ENCODE data around the gene LRRC28.

Gene LRRC28

GRCh38 chr15:99432271-99433025 is 181.2 kb downstream of the LRRC28 start:
- Histone ChIP-seq H3K27ac (no peak overlapping the region), H3K9ac (no peak overlapping the region), H3K36me3 (ENCODE audit: control insufficient read depth, insufficient read depth, low read length) (no peaks in the 10 kb centered on the region), H3K4me1 (no peaks in the 10 kb centered on the region), H3K4me2 (ENCODE audit: low read length) (no peak overlapping the region), H3K9me3 (ENCODE audit: control insufficient read depth, low read length) (no peaks in the 10 kb centered on the region), H2AFZ (no peak overlapping the region), H3K27me3 (ENCODE audit: control insufficient read depth, insufficient read depth, low read length) (no peaks in the 10 kb centered on the region), H3K79me2 (no peaks in the 10 kb centered on the region), H3K4me3 (ENCODE audit: low read depth, low read length) (no peak overlapping the region)
- no peak for TF ChIP-seq CTCF (IDR thresholded peaks at IDR 0.05)

GRCh38 chr15:99433026-99433756 is 181.9 kb downstream of the LRRC28 start:
- no peak for TF ChIP-seq CTCF (IDR thresholded peaks at IDR 0.05)
- no peak overlapping the region for H3K27ac ChIP-seq
- no peaks in the 10 kb centered on the region for H3K9me3 ChIP-seq (ENCODE audit: control insufficient read depth, low read length)
- no peak overlapping the region for H3K4me2 ChIP-seq (ENCODE audit: low read length)
- no peaks in the 10 kb centered on the region for H3K4me1 ChIP-seq
- H3K27me3 ChIP-seq (ENCODE audit: control insufficient read depth, insufficient read depth, low read length), result no peaks in the 10 kb centered on the region
- no peaks in the 10 kb centered on the region for H3K36me3 ChIP-seq (ENCODE audit: control insufficient read depth, insufficient read depth, low read length)
- H3K4me3 ChIP-seq (ENCODE audit: low read depth, low read length), result no peak overlapping the region
- H3K9ac ChIP-seq, result no peak overlapping the region
- no peaks in the 10 kb centered on the region for H3K79me2 ChIP-seq
- no peak overlapping the region for H2AFZ ChIP-seq

- no peaks in the 10 kb centered on the region for H3K4me1 ChIP-seq
- no peak overlapping the region for H3K9ac ChIP-seq
- H3K27ac ChIP-seq, result no peak overlapping the region
These were observed 182.6 kb downstream of the LRRC28 start for GRCh38 chr15:99433757-99434450.

GRCh38 chr15:99434506-99435112 is 183.3 kb downstream of the LRRC28 start:
- no peaks in the 10 kb centered on the region for H3K36me3 ChIP-seq (ENCODE audit: control insufficient read depth, insufficient read depth, low read length)
- no peaks in the 10 kb centered on the region for H3K9me3 ChIP-seq (ENCODE audit: control insufficient read depth, low read length)
- TF ChIP-seq CTCF (IDR thresholded peaks at IDR 0.05), result no peak
- no peaks in the 10 kb centered on the region for H3K27me3 ChIP-seq (ENCODE audit: control insufficient read depth, insufficient read depth, low read length)
- H3K27ac ChIP-seq, result no peak overlapping the region
- H3K4me2 ChIP-seq (ENCODE audit: low read length), result no peak overlapping the region
- no peaks in the 10 kb centered on the region for H3K79me2 ChIP-seq
- no peaks in the 10 kb centered on the region for H3K4me1 ChIP-seq
- H2AFZ ChIP-seq, result no peak overlapping the region
- no peak overlapping the region for H3K4me3 ChIP-seq (ENCODE audit: low read depth, low read length)
- no peak overlapping the region for H3K9ac ChIP-seq

More at GRCh38 chr15:99433757-99434450, 182.6 kb downstream of the LRRC28 start:
- Histone ChIP-seq H3K9me3 (ENCODE audit: control insufficient read depth, low read length) (no peaks in the 10 kb centered on the region), H3K27me3 (ENCODE audit: control insufficient read depth, insufficient read depth, low read length) (no peaks in the 10 kb centered on the region), H2AFZ (no peak overlapping the region), H3K79me2 (no peaks in the 10 kb centered on the region), H3K4me3 (ENCODE audit: low read depth, low read length) (no peak overlapping the region), H3K4me2 (ENCODE audit: low read length) (no peak overlapping the region), H3K36me3 (ENCODE audit: control insufficient read depth, insufficient read depth, low read length) (no peaks in the 10 kb centered on the region)
- no peak for TF ChIP-seq CTCF (IDR thresholded peaks at IDR 0.05)

Data from parathyroid adenoma (tissue), 2 donors.